ENCODE measurements around the gene ATP10A.

The ATP10A gene

DNA sequence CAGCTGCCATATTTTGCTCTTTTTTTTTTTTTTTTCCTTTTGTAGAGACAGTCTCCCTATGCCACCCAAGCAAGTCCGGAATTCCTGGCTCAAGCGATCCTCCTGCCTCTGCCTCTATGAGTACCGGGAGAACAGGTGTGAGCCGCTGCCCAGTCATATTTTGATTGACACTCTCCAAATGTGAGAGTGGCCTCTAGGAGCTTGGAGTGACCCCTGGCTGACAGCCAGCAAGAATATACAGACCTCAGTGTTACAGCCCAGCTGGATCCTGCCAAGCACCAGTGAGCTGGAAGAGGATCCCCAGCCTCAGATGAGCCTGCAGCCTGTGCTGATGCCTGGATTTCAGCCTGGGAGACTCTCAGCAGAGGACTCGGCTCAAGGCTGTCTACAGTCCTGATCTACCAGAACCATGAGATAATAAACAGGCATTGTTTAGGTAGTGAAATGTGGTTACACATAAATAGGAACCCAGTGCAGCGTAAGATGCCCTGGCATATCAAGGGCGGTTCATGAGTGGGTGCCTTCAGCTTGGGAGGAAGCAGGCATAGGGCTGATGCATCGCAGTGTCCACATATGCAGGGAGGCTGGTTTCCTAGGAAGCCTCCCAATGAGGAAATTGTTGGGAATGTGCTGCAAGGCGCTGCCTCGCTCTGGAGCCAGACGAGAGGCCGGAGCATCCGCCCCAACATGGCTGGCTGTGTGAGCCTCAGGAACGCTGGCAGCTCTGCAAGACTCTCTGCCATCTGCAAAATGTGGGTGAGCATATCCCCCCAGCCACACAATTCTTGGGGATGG lies 38.9 kb upstream of the ATP10A start:
- Histone ChIP-seq H3K4me3 (no peak overlapping the region), H3K9me3 (ENCODE audit: low read depth, low read length) (no peaks in the 10 kb centered on the region), H3K36me3 (ENCODE audit: insufficient read depth, low read length) (no peaks in the 10 kb centered on the region), H3K9ac (ENCODE audit: insufficient read length) (no peak overlapping the region), H3K27ac (no peak overlapping the region)
- TF ChIP-seq EZH2 (IDR thresholded peaks at IDR 0.05) = no peak
- TF ChIP-seq POLR2AphosphoS5 (IDR thresholded peaks at IDR 0.05; ENCODE audit: borderline replicate concordance, low read depth, low read length) = no peak
- no peak for TF ChIP-seq FOXP2 (optimal IDR thresholded peaks at IDR 0.05; ENCODE audit: control extremely low read depth, extremely low read length, insufficient read depth)
- DNase-seq (ENCODE audit: low read depth, low spot score) = no peak

GRCh38 chr15:25900901-25901300 lies 37.8 kb upstream of the ATP10A start:
- no peaks in the 10 kb centered on the region for H3K36me3 ChIP-seq (ENCODE audit: insufficient read depth, low read length)
- H3K27ac ChIP-seq = no peak overlapping the region
- H3K9me3 ChIP-seq (ENCODE audit: low read depth, low read length) = no peaks in the 10 kb centered on the region
- TF ChIP-seq POLR2AphosphoS5 (IDR thresholded peaks at IDR 0.05; ENCODE audit: borderline replicate concordance, low read depth, low read length) (no peak), FOXP2 (optimal IDR thresholded peaks at IDR 0.05; ENCODE audit: control extremely low read depth, extremely low read length, insufficient read depth) (no peak), EZH2 (IDR thresholded peaks at IDR 0.05) (no peak)
- no peak overlapping the region for H3K4me3 ChIP-seq
- no peak for DNase-seq (ENCODE audit: low read depth, low spot score)
- H3K9ac ChIP-seq (ENCODE audit: insufficient read length) = no peak overlapping the region

DNA sequence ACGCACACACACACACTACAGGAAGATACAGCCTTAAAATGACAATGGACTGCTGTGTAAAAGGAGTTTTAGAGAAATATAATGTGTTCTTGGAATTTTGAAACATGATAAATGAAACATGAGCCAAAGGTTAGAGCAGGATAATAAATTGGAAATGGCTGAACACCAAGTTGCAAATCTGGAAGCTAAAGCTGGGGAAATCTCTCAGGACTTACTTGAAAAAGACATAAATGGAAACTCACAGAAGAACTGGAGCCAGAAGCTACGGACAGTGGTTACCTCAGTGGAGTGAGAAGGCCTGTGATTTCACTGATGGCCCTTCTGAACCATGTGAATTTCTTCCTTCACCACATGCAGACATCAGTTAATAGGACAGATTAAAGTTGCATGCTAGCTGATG lies 37.3 kb upstream of the ATP10A start:
- H3K4me3 ChIP-seq = no peak overlapping the region
- H3K9me3 ChIP-seq (ENCODE audit: low read depth, low read length) = no peaks in the 10 kb centered on the region
- no peak overlapping the region for H3K27ac ChIP-seq
- TF ChIP-seq POLR2AphosphoS5 (IDR thresholded peaks at IDR 0.05; ENCODE audit: borderline replicate concordance, low read depth, low read length) (no peak), EZH2 (IDR thresholded peaks at IDR 0.05) (no peak), FOXP2 (optimal IDR thresholded peaks at IDR 0.05; ENCODE audit: control extremely low read depth, extremely low read length, insufficient read depth) (no peak)
- H3K9ac ChIP-seq (ENCODE audit: insufficient read length) = no peak overlapping the region
- no peak for DNase-seq (ENCODE audit: low read depth, low spot score)
- no peaks in the 10 kb centered on the region for H3K36me3 ChIP-seq (ENCODE audit: insufficient read depth, low read length)

DNA sequence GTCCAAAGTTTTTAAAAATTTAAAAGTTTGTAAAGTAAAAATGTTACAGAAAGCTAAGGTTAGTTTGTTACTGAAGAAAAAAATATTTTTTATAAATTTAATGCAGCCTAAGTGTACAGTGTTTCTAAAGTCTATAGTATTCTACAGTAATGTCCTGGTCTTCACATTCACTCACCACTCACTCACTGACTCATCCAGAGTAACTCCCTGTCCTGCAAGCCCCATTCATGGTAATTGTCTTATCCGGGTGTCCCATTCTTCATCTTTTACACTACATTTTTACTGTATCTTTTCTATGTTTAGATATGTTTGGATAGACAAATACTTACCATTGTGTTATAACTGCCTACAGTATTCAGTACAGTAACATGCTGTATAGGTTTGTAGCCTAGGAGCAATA lies 36.7 kb upstream of the ATP10A start:
- Histone ChIP-seq H3K4me3 (no peak overlapping the region), H3K9me3 (ENCODE audit: low read depth, low read length) (no peaks in the 10 kb centered on the region), H3K27ac (no peak overlapping the region), H3K36me3 (ENCODE audit: insufficient read depth, low read length) (no peaks in the 10 kb centered on the region), H3K9ac (ENCODE audit: insufficient read length) (no peak overlapping the region)
- TF ChIP-seq EZH2 (IDR thresholded peaks at IDR 0.05) (no peak), FOXP2 (optimal IDR thresholded peaks at IDR 0.05; ENCODE audit: control extremely low read depth, extremely low read length, insufficient read depth) (no peak), POLR2AphosphoS5 (IDR thresholded peaks at IDR 0.05; ENCODE audit: borderline replicate concordance, low read depth, low read length) (no peak)
- DNase-seq (ENCODE audit: low read depth, low spot score) = no peak

DNA sequence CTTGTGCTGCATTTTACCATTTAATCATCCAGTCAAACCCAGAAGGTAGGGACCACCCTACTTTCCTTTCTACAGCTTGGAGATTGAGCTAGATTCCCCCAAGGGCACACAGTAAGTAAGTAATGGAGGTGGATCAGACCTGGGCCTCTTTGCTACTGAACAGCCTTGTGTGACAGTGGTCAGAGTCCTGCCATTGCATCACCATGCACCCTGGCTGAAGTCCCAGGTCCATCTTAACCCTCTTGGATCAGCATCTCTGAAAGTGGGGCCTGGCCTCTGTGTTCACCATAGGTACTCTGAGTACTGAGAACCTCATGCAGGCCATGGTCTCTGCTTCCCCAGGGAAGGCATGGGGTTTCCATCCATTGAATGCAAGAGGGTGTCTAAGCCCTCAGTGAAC lies 34.5 kb upstream of the ATP10A start:
- H3K4me3 ChIP-seq = no peak overlapping the region
- no peak for DNase-seq (ENCODE audit: low read depth, low spot score)
- H3K27ac ChIP-seq = no peak overlapping the region
- TF ChIP-seq POLR2AphosphoS5 (IDR thresholded peaks at IDR 0.05; ENCODE audit: borderline replicate concordance, low read depth, low read length) (no peak), EZH2 (IDR thresholded peaks at IDR 0.05) (no peak), FOXP2 (optimal IDR thresholded peaks at IDR 0.05; ENCODE audit: control extremely low read depth, extremely low read length, insufficient read depth) (no peak)
- H3K9ac ChIP-seq (ENCODE audit: insufficient read length) = no peak overlapping the region
- H3K36me3 ChIP-seq (ENCODE audit: insufficient read depth, low read length) = no peaks in the 10 kb centered on the region
- no peaks in the 10 kb centered on the region for H3K9me3 ChIP-seq (ENCODE audit: low read depth, low read length)

DNA sequence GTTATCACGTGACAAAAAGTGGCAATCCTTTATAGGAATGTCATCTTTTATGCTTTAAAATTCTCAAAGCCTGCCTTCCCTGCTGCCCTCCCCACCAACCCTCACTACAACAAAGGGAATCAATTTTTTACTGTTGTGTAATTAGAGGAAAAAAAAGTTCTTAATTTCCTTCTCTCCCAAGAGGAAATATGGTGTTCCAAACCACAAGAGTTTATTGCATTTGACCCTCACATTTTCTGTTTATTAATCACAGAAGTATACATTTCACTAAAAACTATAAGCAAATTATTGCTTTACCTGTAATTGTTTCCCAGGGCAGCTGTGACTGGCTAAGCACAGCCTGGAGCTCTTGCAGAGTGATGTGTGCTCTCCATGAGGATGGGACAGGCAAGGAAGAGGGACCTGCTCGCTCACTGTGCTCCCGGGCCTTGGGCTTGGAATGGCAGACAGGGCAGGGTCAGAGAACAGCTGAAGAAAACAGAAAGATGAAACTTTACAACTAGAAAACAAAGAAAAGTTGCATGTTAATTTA lies 31.3 kb upstream of the ATP10A start:
- TF ChIP-seq FOXP2 (optimal IDR thresholded peaks at IDR 0.05; ENCODE audit: control extremely low read depth, extremely low read length, insufficient read depth) = no peak
- no peak for TF ChIP-seq EZH2 (IDR thresholded peaks at IDR 0.05)
- no peak for TF ChIP-seq POLR2AphosphoS5 (IDR thresholded peaks at IDR 0.05; ENCODE audit: borderline replicate concordance, low read depth, low read length)
- no peaks in the 10 kb centered on the region for H3K9me3 ChIP-seq (ENCODE audit: low read depth, low read length)
- H3K27ac ChIP-seq = no peak overlapping the region
- H3K36me3 ChIP-seq (ENCODE audit: insufficient read depth, low read length) = no peaks in the 10 kb centered on the region
- H3K4me3 ChIP-seq = no peak overlapping the region
- no peak overlapping the region for H3K9ac ChIP-seq (ENCODE audit: insufficient read length)
- no peak for DNase-seq (ENCODE audit: low read depth, low spot score)

DNA sequence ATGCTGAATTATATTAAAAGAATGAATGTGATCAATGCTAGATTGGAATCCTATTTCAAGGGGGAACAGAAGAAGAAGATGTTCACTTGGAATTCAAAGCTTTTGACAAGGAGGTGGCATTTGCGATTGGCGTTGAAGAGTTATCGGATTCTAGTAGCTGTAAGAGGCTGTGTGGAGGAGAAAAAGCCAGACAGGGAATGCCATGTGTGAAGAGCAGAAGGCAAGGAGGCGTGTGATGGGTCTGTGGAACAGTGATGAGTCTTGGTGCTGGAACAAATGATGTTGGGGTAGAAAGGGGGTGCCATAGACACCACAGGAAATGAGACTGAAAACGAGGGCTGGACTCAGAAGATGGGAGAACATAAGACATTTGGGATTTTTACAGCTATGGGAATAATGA lies 30.5 kb upstream of the ATP10A start:
- H3K9ac ChIP-seq (ENCODE audit: insufficient read length) = no peak overlapping the region
- no peaks in the 10 kb centered on the region for H3K36me3 ChIP-seq (ENCODE audit: insufficient read depth, low read length)
- no peaks in the 10 kb centered on the region for H3K9me3 ChIP-seq (ENCODE audit: low read depth, low read length)
- H3K27ac ChIP-seq = no peak overlapping the region
- TF ChIP-seq FOXP2 (optimal IDR thresholded peaks at IDR 0.05; ENCODE audit: control extremely low read depth, extremely low read length, insufficient read depth) (no peak), POLR2AphosphoS5 (IDR thresholded peaks at IDR 0.05; ENCODE audit: borderline replicate concordance, low read depth, low read length) (no peak), EZH2 (IDR thresholded peaks at IDR 0.05) (no peak)
- H3K4me3 ChIP-seq = no peak overlapping the region
- DNase-seq (ENCODE audit: low read depth, low spot score) = no peak

DNA sequence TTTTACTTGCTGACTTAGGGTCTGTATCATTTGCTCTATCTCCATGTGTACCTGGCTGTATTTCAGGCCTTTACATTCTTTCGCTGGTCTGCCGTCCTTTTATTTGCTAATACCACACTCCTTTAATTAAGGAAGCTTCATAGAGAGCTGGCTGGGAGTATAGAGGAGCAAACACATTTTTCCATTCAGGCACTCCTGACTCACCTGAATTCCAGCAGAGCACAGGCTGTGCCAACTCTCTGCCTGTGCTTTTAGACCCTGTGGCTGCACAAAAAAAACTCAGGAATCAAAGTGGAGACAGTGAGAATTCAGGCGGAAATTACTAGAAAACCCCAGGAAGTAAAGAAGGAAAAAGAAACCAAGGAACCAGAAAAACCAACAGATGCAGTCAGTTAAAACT lies 29.0 kb upstream of the ATP10A start:
- no peak for DNase-seq (ENCODE audit: low read depth, low spot score)
- H3K36me3 ChIP-seq (ENCODE audit: insufficient read depth, low read length) = no peaks in the 10 kb centered on the region
- no peak overlapping the region for H3K9ac ChIP-seq (ENCODE audit: insufficient read length)
- no peaks in the 10 kb centered on the region for H3K9me3 ChIP-seq (ENCODE audit: low read depth, low read length)
- TF ChIP-seq FOXP2 (optimal IDR thresholded peaks at IDR 0.05; ENCODE audit: control extremely low read depth, extremely low read length, insufficient read depth) (no peak), EZH2 (IDR thresholded peaks at IDR 0.05) (no peak), POLR2AphosphoS5 (IDR thresholded peaks at IDR 0.05; ENCODE audit: borderline replicate concordance, low read depth, low read length) (no peak)
- no peak overlapping the region for H3K4me3 ChIP-seq
- no peak overlapping the region for H3K27ac ChIP-seq
